Mucosa of gallbladder (tissue), 1 donor: ENCODE measurements around the gene IL18RAP. TPM values are rescaled to one million over a fixed set of nuclear protein-coding genes. Genes with fewer than 3 reads are reported as not detected.

Experiments used
- DNase-seq: peaks from one replicate; pipeline ENCODE4 v3.0.0-alpha.2; 2020; ENCODE audit warnings: low spot score
- total RNA-seq: library from RNA; stranded (reverse); gene quantifications from one replicate; pipeline ENCODE4 v1.2.1, GENCODE V29; 2021
- donor health status: DM: no; HTN: no; CAD: no.

IL18RAP gene
- 1.6 TPM for total RNA-seq

GRCh38 chr2:102422910-102423309, at the start of gene IL18RAP:
IL18RAP (plus strand) TSS chr2:102423160; CDS start chr2:102423278, 118 bp downstream.
- no peak for DNase-seq

- DNase-seq: no peak
Measured at GRCh38 chr2:102376052-102376591, 46.8 kb upstream of the IL18RAP start.

GRCh38 chr2:102383722-102384121, 39.2 kb upstream of the IL18RAP start:
- no peak for DNase-seq

- DNase-seq: no peak
Measured at GRCh38 chr2:102385522-102385921, 37.4 kb upstream of the IL18RAP start.

- no peak for DNase-seq
Measured at GRCh38 chr2:102386004-102386403, 37.0 kb upstream of the IL18RAP start.

GRCh38 chr2:102386867-102387541, 36.0 kb upstream of the IL18RAP start:
- no peak for DNase-seq

GRCh38 chr2:102387763-102388546, 35.0 kb upstream of the IL18RAP start:
- DNase-seq: no peak

- no peak for DNase-seq
Measured at GRCh38 chr2:102391565-102391964, 31.4 kb upstream of the IL18RAP start.

- no peak for DNase-seq
Measured at GRCh38 chr2:102392096-102392495, 30.9 kb upstream of the IL18RAP start.

GRCh38 chr2:102392942-102393341, 30.0 kb upstream of the IL18RAP start:
- DNase-seq: no peak

GRCh38 chr2:102396012-102396411, 26.9 kb upstream of the IL18RAP start:
- DNase-seq: no peak

GRCh38 chr2:102397209-102397608, 25.8 kb upstream of the IL18RAP start:
- no peak for DNase-seq

GRCh38 chr2:102399499-102400141, 23.3 kb upstream of the IL18RAP start:
- no peak for DNase-seq

GRCh38 chr2:102401456-102401855, 21.5 kb upstream of the IL18RAP start:
- DNase-seq: no peak

GRCh38 chr2:102401865-102402264, 21.1 kb upstream of the IL18RAP start:
- DNase-seq: no peak

- DNase-seq: no peak
Measured at GRCh38 chr2:102410952-102411351, 12.0 kb upstream of the IL18RAP start.

GRCh38 chr2:102412199-102412598, 10.8 kb upstream of the IL18RAP start:
- no peak for DNase-seq

- no peak for DNase-seq
Measured at GRCh38 chr2:102417946-102418345, 5.0 kb upstream of the IL18RAP start.

- DNase-seq: no peak
Measured at GRCh38 chr2:102418421-102418961, 4.5 kb upstream of the IL18RAP start.

GRCh38 chr2:102420290-102420689, 2.7 kb upstream of the IL18RAP start:
- DNase-seq: no peak

GRCh38 chr2:102421890-102422759, 835 bp upstream of the IL18RAP start:
- DNase-seq: no peak
